Neutrophil (primary cell): ENCODE measurements around the gene SORCS1.
A peak's percentile ranks its signal among the peaks of the same experiment; 100 is the strongest.

Source experiments
- H3K27ac ChIP-seq: fragments of 200-600 bp; sonication (generic); 2 replicates; pipeline ENCODE4 v1.5.1; 2016; ENCODE audit warnings: mild to moderate bottlenecking, moderate library complexity
- H3K27me3 ChIP-seq: fragments of 200-600 bp; sonication (generic); 2 replicates; pipeline ENCODE4 v1.6.0; 2016; ENCODE audit warnings: mild to moderate bottlenecking
- H3K36me3 ChIP-seq: fragments of 200-600 bp; sonication (generic); 2 replicates; pipeline ENCODE4 v1.5.1; 2017
- H3K4me1 ChIP-seq, 2 experiments: fragments of 200-600 bp in 1 of 2; sonication (generic) in 1 of 2; 1 replicate in 1 of 2; 2 replicates in 1 of 2; pipeline versions ENCODE4 v1.5.1 to v1.6.1; 2013 to 2016; ENCODE audit warnings: low read depth in 1 of 2, low read length in 1 of 2, mild to moderate bottlenecking in 1 of 2, moderate library complexity in 1 of 2; ENCODE audit not compliant: control insufficient read depth in 1 of 2, insufficient read depth in 1 of 2
- H3K4me3 ChIP-seq, 2 experiments: fragments of 200-600 bp in 1 of 2; sonication (generic) in 1 of 2; 1 replicate in 1 of 2; 2 replicates in 1 of 2; pipeline ENCODE4 v1.5.1; 2013 to 2016; ENCODE audit warnings: low read depth in 1 of 2, low read length in 1 of 2, mild to moderate bottlenecking in 1 of 2, moderate library complexity in 1 of 2
- H3K9me3 ChIP-seq: fragments of 200-600 bp; sonication (generic); 2 replicates; pipeline ENCODE4 v1.5.1; 2016
- TF ChIP-seq, protein P1 (sequence below): fragments of 200-600 bp; sonication (generic); IDR thresholded peaks from 2 replicates; pipeline ENCODE4 v1.5.1; 2016; ENCODE audit warnings: antibody characterized with exemption

Gene SORCS1

DNA sequence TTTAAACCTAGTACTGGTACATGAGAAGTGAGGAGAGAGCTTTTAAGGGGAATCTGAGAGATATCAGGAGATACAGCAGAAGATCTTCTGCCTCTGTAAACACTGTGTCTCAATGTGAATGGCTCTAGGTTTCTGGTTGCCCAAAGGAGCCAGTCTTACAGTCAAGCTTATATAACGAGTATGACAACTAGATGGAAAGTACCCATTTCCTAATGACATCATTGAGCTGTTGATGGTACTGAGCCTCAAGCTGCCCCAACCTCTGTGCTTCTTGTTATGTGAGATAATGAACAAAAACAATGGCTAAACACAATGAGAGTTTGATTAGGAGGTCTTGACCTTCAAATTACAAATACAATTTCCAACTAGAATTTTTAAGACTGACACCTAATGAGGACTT is 451.5 kb downstream of the SORCS1 start:
- Histone ChIP-seq H3K4me1 (no peaks in the 10 kb centered on the region), H3K4me3 (no peak overlapping the region), H3K27ac (no peak overlapping the region), H3K36me3 (no peaks in the 10 kb centered on the region), H3K27me3 (no peaks in the 10 kb centered on the region), H3K9me3 (no peaks in the 10 kb centered on the region)
- TF ChIP-seq, protein P1, sequence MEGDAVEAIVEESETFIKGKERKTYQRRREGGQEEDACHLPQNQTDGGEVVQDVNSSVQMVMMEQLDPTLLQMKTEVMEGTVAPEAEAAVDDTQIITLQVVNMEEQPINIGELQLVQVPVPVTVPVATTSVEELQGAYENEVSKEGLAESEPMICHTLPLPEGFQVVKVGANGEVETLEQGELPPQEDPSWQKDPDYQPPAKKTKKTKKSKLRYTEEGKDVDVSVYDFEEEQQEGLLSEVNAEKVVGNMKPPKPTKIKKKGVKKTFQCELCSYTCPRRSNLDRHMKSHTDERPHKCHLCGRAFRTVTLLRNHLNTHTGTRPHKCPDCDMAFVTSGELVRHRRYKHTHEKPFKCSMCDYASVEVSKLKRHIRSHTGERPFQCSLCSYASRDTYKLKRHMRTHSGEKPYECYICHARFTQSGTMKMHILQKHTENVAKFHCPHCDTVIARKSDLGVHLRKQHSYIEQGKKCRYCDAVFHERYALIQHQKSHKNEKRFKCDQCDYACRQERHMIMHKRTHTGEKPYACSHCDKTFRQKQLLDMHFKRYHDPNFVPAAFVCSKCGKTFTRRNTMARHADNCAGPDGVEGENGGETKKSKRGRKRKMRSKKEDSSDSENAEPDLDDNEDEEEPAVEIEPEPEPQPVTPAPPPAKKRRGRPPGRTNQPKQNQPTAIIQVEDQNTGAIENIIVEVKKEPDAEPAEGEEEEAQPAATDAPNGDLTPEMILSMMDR, result no peak

DNA sequence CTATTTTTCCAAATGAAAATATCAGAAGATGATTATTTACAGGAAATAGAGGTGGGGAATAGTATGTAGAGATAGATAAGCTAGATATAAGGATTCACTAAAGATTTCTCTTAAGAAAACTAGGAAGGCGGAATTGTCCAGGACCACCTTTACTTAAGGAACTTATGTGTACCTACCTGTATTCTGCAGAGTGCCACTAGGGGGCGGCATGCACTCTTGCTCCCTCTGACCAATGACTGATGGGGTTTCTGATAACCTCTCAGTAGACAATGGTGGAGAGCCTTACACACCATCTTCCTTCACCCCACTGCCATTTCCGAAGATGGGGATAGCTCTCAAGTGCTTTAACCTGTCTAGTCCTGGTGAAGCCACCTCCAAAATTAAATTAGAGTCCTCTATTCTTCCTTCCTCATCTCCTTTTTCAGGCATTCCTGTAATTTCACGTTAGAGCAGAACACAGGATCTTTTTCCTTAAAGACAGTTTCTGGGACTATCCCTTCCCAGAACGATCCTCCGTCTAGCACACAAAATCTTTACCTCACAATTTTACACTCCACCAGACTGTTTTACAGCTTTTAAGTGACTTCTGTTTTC is 453.1 kb downstream of the SORCS1 start:
- Histone ChIP-seq H3K4me3 (no peak overlapping the region), H3K4me1 (no peaks in the 10 kb centered on the region), H3K9me3 (no peaks in the 10 kb centered on the region), H3K27ac (no peak overlapping the region), H3K36me3 (no peaks in the 10 kb centered on the region), H3K27me3 (no peaks in the 10 kb centered on the region)
- TF ChIP-seq, protein P1, result peak; percentile 51

DNA sequence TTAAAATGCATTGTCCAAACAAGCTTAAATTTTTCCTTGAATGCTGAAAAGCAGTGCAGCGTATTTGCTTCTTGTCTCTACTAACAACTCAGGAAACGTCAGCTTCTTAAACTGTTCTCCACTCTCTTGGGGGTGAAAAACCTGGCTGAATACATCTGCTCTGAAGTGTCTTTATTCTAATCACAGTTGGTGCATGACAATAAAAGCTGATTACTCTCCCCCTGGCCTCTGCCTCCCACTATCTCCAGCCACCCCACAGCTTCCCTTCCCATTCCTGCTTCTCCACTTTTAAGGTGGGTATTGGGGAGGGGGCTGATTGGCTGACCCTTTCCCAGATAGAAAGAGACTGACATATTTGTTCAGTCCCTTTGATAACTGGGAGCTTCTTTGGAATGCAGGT is 456.0 kb downstream of the SORCS1 start:
- H3K9me3 ChIP-seq, result no peaks in the 10 kb centered on the region
- no peak overlapping the region for H3K4me3 ChIP-seq
- TF ChIP-seq, protein P1, result no peak
- no peaks in the 10 kb centered on the region for H3K36me3 ChIP-seq
- H3K27me3 ChIP-seq, result no peaks in the 10 kb centered on the region
- no peaks in the 10 kb centered on the region for H3K4me1 ChIP-seq
- H3K27ac ChIP-seq, result no peak overlapping the region

DNA sequence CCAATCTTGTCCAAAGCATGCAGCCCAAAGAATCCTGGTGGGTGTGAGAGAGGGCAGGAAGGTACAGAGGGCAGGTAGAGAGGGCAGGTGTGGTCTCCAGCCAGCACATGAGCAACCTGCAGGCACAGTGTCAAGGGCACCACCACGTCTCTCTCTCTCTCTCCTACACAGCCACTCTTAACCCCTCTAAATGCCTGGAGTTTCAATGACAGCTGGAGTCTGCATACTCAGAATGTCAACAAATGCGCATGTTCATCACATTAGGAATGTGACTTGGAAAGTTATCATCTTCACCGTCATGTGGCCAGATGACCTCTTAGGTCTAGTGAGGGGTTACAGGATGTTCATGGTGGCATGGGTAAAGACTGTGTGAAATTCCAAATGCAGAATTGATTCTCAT is 456.8 kb downstream of the SORCS1 start:
- H3K27me3 ChIP-seq, result no peaks in the 10 kb centered on the region
- H3K27ac ChIP-seq, result no peak overlapping the region
- no peaks in the 10 kb centered on the region for H3K36me3 ChIP-seq
- H3K4me3 ChIP-seq, result no peak overlapping the region
- H3K4me1 ChIP-seq, result no peaks in the 10 kb centered on the region
- no peaks in the 10 kb centered on the region for H3K9me3 ChIP-seq
- TF ChIP-seq, protein P1, result no peak

DNA sequence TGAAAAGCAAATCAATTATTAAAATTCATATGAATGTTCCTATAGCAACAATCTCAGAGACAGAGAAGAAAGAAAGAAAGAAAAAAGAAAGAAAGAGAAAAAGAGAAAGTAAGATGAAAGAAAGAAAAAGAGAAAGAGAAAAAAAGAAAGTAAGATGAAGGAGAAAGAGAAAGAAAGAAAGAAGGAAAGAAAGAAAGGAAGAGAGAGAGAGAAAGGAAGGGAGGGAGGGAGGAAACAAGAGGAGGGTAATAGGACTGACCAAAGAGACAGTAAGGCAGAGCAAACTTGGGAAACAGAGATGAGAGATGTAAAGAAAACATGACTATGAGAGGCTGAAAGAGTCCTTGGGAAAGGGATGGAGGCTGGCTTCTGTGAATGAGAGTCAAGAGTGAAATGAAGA is 458.4 kb downstream of the SORCS1 start:
- H3K27me3 ChIP-seq, result no peaks in the 10 kb centered on the region
- H3K4me1 ChIP-seq, result no peaks in the 10 kb centered on the region
- TF ChIP-seq, protein P1, result no peak
- no peaks in the 10 kb centered on the region for H3K9me3 ChIP-seq
- no peaks in the 10 kb centered on the region for H3K36me3 ChIP-seq
- H3K4me3 ChIP-seq, result no peak overlapping the region
- H3K27ac ChIP-seq, result no peak overlapping the region

DNA sequence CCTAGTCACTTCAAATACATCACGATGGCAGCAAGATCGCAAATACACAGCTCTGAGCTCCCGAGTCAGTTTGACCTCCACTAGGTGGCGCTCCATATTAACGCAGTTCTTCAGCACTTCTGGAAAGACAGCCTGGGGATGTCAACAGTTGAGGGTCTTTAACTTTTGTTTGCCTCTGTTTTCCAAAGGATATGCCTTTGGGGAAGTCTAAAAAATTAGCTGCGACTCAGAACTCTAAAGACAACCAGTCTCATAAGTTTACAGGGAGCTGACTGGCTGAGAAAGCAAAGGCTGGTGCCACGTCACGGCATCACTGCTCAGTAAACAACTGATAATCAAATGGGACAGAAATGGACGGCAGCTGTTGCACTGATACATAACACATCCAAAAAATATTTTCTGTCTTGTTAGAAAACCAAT is 458.8 kb downstream of the SORCS1 start:
- Histone ChIP-seq H3K27me3 (no peaks in the 10 kb centered on the region), H3K4me1 (no peaks in the 10 kb centered on the region), H3K4me3 (no peak overlapping the region), H3K36me3 (no peaks in the 10 kb centered on the region), H3K9me3 (no peaks in the 10 kb centered on the region), H3K27ac (no peak overlapping the region)
- TF ChIP-seq, protein P1, result peak; percentile 25
